GM06990 (cell line): ENCODE data around the gene KRTAP3-3.

Experiments used
- DNase-seq: peaks from one replicate; pipeline ENCODE4 v3.0.0-alpha.2; 2011; ENCODE audit not compliant: insufficient read length; ENCODE audit errors: extremely low read depth
- H3K27me3 ChIP-seq: replicated peaks from 2 replicates; pipeline ENCODE4 v1.6.0; 2011; ENCODE audit warnings: low read length; ENCODE audit not compliant: control insufficient read depth, insufficient read depth
- H3K36me3 ChIP-seq: 2 replicates; pipeline ENCODE4 v1.5.1; 2011; ENCODE audit warnings: low read length; ENCODE audit not compliant: control insufficient read depth, insufficient read depth
- H3K4me3 ChIP-seq: replicated peaks from 2 replicates; pipeline ENCODE4 v1.5.1; 2011; ENCODE audit warnings: low read depth, mild to moderate bottlenecking, control low read depth, low read length
- TF ChIP-seq, protein P1 (sequence below): IDR thresholded peaks from 2 replicates; pipeline ENCODE4 v1.5.1; 2011; ENCODE audit warnings: low read length, control low read depth, mild to moderate bottlenecking, inconsistent platforms; ENCODE audit not compliant: insufficient read depth, poor library complexity, severe bottlenecking

Gene KRTAP3-3

GRCh38 chr17:40963838-40964237 is 30.1 kb downstream of the KRTAP3-3 start:
- Histone ChIP-seq H3K4me3 (no peak overlapping the region), H3K36me3 (no peaks in the 10 kb centered on the region), H3K27me3 (no peaks in the 10 kb centered on the region)
- TF ChIP-seq, protein P1, sequence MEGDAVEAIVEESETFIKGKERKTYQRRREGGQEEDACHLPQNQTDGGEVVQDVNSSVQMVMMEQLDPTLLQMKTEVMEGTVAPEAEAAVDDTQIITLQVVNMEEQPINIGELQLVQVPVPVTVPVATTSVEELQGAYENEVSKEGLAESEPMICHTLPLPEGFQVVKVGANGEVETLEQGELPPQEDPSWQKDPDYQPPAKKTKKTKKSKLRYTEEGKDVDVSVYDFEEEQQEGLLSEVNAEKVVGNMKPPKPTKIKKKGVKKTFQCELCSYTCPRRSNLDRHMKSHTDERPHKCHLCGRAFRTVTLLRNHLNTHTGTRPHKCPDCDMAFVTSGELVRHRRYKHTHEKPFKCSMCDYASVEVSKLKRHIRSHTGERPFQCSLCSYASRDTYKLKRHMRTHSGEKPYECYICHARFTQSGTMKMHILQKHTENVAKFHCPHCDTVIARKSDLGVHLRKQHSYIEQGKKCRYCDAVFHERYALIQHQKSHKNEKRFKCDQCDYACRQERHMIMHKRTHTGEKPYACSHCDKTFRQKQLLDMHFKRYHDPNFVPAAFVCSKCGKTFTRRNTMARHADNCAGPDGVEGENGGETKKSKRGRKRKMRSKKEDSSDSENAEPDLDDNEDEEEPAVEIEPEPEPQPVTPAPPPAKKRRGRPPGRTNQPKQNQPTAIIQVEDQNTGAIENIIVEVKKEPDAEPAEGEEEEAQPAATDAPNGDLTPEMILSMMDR: peak; percentile 58
- DNase-seq: no peak

GRCh38 chr17:40962059-40962561 is 31.9 kb downstream of the KRTAP3-3 start:
- TF ChIP-seq, protein P1: no peak
- no peak overlapping the region for H3K4me3 ChIP-seq
- H3K36me3 ChIP-seq: no peaks in the 10 kb centered on the region
- no peak for DNase-seq
- no peaks in the 10 kb centered on the region for H3K27me3 ChIP-seq

DNA sequence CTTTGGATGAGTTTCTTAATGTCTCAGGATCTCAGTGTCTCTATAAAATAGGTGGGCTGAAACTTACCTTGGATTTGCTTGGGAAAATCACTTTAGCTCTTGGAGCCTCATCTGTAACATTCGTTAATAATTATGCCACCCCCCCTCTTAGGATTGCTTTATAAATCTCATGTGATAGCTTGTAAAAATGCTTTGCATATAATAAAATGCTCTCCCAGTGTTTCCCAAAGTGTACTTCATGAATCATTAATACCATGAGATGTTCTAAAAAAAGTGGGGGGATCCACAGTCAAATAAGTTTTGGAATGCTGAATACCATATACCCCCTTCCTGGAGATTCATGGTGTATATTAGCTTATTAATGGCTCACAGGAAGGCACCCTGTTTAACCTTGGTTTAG is 32.4 kb downstream of the KRTAP3-3 start:
- H3K36me3 ChIP-seq: no peaks in the 10 kb centered on the region
- no peak for DNase-seq
- no peaks in the 10 kb centered on the region for H3K27me3 ChIP-seq
- no peak overlapping the region for H3K4me3 ChIP-seq
- TF ChIP-seq, protein P1: no peak

- Histone ChIP-seq H3K4me3 (no peak overlapping the region), H3K27me3 (no peaks in the 10 kb centered on the region), H3K36me3 (no peaks in the 10 kb centered on the region)
- DNase-seq: no peak
- TF ChIP-seq, protein P1: no peak
These were observed 33.8 kb downstream of the KRTAP3-3 start for GRCh38 chr17:40960144-40960543.

DNA sequence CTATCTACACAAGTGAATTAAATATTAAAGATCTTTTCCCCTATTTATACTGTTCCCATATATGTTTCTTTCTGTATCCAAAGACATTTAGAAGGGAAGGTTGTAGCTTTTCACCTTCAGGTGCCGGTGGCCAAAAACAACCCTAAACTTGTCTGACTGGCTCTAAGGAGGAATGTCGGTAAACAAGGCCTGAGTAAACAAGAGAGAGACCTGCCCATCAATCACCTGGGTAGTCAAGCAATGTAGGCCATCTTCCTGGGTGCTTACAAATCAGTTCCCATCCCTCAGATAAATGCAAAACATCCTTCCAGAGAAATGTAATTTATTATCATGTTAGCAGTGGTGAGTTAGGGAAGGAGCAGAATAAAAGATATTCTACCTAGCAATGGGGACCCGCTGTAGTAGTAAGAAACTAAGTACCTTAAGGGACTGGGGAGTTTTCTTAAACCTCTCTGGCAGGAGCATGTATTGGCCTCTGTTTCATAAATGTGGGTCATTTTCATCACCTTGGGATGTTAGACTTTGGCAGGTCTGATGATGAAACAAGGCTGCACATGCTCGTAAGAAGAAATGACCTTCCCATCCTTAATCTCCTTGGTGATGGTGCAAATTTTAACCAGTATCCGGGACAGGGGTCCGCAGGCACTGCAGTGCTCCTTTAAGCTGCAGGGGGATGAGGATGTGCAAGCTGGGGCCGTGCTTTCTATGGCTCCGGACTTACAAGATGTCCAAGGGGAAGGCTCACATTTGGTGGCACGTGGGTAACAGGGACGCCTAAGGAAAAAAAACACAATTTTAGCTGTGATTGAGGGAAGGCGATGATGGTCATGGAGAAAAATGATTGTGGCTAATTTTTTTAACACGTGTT is 35.6 kb downstream of the KRTAP3-3 start:
- no peak overlapping the region for H3K4me3 ChIP-seq
- no peak for DNase-seq
- no peaks in the 10 kb centered on the region for H3K27me3 ChIP-seq
- H3K36me3 ChIP-seq: no peaks in the 10 kb centered on the region
- TF ChIP-seq, protein P1: no peak
